ENCODE data around the gene KLHL17. TPM values are rescaled to one million over a fixed set of nuclear protein-coding genes. Genes with fewer than 3 reads are reported as not detected.

KLHL17 gene
- total and polyA plus RNA-seq, 4 donors: 0.98 to 5.4 (median 2.1) TPM

DNA sequence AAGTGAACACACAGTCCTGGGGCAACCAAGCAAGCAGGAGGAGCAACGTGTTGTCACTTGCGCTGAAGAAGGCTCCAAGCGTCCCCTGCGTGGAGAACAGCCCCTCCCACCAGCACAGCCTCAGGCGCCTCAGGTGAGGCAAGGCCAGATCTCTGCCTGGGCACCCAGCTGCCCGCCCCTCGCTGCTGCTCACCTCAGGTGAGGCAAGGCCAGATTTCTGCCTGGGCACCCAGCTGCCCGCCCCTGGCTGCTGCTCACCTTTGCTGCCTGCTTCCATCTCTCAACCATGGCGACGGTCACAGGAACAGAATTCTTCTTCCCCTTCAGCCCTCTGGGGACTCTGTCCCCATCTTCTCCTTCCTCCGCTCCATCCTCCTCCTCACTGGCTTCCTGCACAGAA, 3.7 kb upstream of the KLHL17 start (continued):
- TF ChIP-seq, protein P1, sequence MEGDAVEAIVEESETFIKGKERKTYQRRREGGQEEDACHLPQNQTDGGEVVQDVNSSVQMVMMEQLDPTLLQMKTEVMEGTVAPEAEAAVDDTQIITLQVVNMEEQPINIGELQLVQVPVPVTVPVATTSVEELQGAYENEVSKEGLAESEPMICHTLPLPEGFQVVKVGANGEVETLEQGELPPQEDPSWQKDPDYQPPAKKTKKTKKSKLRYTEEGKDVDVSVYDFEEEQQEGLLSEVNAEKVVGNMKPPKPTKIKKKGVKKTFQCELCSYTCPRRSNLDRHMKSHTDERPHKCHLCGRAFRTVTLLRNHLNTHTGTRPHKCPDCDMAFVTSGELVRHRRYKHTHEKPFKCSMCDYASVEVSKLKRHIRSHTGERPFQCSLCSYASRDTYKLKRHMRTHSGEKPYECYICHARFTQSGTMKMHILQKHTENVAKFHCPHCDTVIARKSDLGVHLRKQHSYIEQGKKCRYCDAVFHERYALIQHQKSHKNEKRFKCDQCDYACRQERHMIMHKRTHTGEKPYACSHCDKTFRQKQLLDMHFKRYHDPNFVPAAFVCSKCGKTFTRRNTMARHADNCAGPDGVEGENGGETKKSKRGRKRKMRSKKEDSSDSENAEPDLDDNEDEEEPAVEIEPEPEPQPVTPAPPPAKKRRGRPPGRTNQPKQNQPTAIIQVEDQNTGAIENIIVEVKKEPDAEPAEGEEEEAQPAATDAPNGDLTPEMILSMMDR (IDR thresholded peaks at IDR 0.05; ENCODE audit: low read depth, low read length, missing input control): no peak
- TF ChIP-seq TAF1 (conservative IDR thresholded peaks at IDR 0.05) (no peak), JUND (IDR thresholded peaks at IDR 0.05) (no peak), EGR1 (IDR thresholded peaks at IDR 0.05; ENCODE audit: low read depth in 2 of 2) (no peak), RXRA (IDR thresholded peaks at IDR 0.05) (no peak), GABPA (IDR thresholded peaks at IDR 0.05 in 1 of 2, conservative IDR thresholded peaks at IDR 0.05 in 1 of 2) (no peak)
- TF ChIP-seq, protein P2, sequence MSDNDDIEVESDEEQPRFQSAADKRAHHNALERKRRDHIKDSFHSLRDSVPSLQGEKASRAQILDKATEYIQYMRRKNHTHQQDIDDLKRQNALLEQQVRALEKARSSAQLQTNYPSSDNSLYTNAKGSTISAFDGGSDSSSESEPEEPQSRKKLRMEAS (IDR thresholded peaks at IDR 0.05): no peak

DNA sequence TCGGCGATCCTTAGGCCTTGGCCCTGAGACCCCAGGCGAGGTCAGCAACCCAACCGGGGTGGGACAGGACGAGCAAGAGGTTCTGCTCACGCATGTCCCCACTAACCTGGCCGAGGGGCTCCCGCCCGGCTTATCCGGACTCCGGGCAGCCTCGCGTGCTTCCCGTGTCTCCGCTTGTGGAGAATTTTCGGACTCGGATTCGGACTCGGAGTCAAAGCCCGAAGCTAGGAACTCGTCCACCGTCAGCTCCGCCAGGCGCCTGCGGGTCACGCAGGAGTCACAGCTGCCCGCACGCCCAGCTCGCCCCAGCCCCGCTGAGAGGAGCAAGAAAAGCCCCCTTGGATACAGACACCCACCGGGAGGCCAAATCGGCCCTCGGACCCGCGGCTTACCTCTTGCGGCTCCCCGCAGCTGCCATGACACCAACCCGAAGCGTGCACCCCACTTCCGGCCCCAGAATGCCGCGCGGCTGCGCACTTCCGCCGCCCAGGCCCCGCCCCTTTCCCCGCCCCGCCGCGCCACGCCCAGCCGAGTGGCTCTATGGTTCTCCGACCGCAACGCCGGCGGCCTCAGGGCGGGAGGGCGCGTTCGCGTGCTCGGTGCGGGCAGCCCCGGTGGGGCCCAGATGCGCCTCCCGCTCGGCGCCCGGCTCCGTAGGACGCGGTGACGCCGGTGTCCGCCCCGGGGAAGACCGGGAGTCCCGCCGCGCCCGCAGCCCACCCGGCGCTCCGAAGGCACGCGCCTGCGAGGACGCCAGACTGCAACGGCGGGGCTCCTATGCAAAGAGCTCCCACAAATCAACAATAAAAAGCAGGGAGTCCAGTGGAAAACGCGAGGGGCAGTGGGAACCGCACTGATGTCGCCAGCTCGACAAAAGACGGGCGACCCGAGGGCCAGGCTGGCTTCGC, 1.3 kb upstream of the KLHL17 start, which contains the start of gene NOC2L:
Gene NOC2L (minus strand): TSS at position 434 of the 908 bp plus-strand sequence. CDS start 16 bp downstream, at position 418.
- H3K27ac ChIP-seq (ENCODE audit: low read depth in 1 of 2, low read length in 2 of 2): peak within 1 kb of the TSS; percentile 62 to 71
- TF ChIP-seq JUND (IDR thresholded peaks at IDR 0.05) (no peak), YY1 (IDR thresholded peaks at IDR 0.05) (peak; percentile 96), GABPA (IDR thresholded peaks at IDR 0.05 in 1 of 2, conservative IDR thresholded peaks at IDR 0.05 in 1 of 2) (peak; percentile 74 to 93), NR2F2 (IDR thresholded peaks at IDR 0.05) (no peak)
- TF ChIP-seq, protein P3, sequence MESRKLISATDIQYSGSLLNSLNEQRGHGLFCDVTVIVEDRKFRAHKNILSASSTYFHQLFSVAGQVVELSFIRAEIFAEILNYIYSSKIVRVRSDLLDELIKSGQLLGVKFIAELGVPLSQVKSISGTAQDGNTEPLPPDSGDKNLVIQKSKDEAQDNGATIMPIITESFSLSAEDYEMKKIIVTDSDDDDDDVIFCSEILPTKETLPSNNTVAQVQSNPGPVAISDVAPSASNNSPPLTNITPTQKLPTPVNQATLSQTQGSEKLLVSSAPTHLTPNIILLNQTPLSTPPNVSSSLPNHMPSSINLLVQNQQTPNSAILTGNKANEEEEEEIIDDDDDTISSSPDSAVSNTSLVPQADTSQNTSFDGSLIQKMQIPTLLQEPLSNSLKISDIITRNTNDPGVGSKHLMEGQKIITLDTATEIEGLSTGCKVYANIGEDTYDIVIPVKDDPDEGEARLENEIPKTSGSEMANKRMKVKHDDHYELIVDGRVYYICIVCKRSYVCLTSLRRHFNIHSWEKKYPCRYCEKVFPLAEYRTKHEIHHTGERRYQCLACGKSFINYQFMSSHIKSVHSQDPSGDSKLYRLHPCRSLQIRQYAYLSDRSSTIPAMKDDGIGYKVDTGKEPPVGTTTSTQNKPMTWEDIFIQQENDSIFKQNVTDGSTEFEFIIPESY (IDR thresholded peaks at IDR 0.05): no peak
- TF ChIP-seq, protein P2 (IDR thresholded peaks at IDR 0.05): no peak
- 7% methylated on average over 101 of the region's 101 CpGs for WGBS
- no peaks in the 10 kb centered on the region for H3K9me3 ChIP-seq (ENCODE audit: control insufficient read depth in 4 of 4, low read length in 3 of 4)
- peaks cover 8 to 26% (median 14%) of the 10 kb centered on the region in 4 donors for H3K36me3 ChIP-seq (ENCODE audit: control insufficient read depth in 4 of 4, insufficient read depth in 3 of 4, low read depth in 1 of 4, low read length in 3 of 4)
- DNase-seq (ENCODE audit: low spot score): peak; percentile 99
- no peaks in the 10 kb centered on the region for H3K27me3 ChIP-seq (ENCODE audit: control insufficient read depth in 4 of 4, insufficient read depth in 4 of 4, low read length in 3 of 4)
- peak within 1 kb of the TSS; percentile 56 to 75 for H3K9ac ChIP-seq (ENCODE audit: low read depth in 1 of 2, low read length in 2 of 2)
- H3K4me3 ChIP-seq (ENCODE audit: low read depth in 1 of 3, low read length in 3 of 3): peak within 1 kb of the TSS; percentile 93 to 99 (median 94)
- peaks cover 13 to 33% (median 20%) of the 10 kb centered on the region in 4 donors for H3K4me1 ChIP-seq (ENCODE audit: control insufficient read depth in 4 of 4, insufficient read depth in 4 of 4, low read length in 3 of 4)

DNA sequence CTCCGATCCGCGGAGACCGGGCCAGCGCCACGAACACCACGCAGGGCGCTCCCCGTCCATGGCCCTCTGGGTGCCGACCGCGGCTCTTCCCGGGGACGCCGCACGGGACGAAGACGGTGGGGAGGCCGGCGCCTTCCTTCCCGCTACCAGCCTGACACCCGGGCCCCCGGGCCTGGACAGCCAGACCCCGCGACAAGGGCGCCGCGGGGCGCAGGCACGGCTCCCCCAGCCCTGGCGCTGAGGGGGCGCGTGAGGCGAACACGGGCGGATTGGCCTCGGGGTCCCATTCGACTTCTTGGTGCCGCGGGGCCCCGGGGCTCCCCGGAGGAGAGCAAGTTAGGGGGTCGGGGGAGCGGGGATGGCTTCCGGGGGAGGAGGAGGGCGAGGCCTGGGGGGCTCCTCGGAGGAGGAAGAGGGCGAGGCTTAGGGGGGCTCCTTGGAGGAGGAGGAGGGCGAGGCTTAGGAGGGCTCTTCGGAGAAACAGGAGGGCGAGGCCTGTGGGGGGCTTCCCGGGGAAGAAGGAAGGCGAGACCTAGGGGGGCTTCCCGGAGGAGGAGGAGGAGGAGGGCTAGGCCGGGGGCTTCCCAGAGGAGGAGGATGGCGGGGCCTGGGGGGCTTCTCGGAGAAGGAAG, 537 bp upstream of the KLHL17 start:
- Histone ChIP-seq H3K9ac (ENCODE audit: low read depth in 1 of 2, low read length in 2 of 2) (no peak overlapping the region), H3K27me3 (ENCODE audit: control insufficient read depth in 4 of 4, insufficient read depth in 4 of 4, low read length in 3 of 4) (no peaks in the 10 kb centered on the region), H3K4me1 (ENCODE audit: control insufficient read depth in 4 of 4, insufficient read depth in 4 of 4, low read length in 3 of 4) (peaks cover 13 to 33% (median 20%) of the 10 kb centered on the region in 4 donors), H3K4me3 (ENCODE audit: low read depth in 1 of 3, low read length in 3 of 3) (peak overlapping the region in 2 of 3 donors; percentile 45 to 94), H3K36me3 (ENCODE audit: control insufficient read depth in 4 of 4, insufficient read depth in 3 of 4, low read depth in 1 of 4, low read length in 3 of 4) (peaks cover 8 to 18% (median 13%) of the 10 kb centered on the region in 4 donors), H3K9me3 (ENCODE audit: control insufficient read depth in 4 of 4, low read length in 3 of 4) (no peaks in the 10 kb centered on the region), H3K27ac (ENCODE audit: low read depth in 1 of 2, low read length in 2 of 2) (no peak overlapping the region)
- TF ChIP-seq JUND (IDR thresholded peaks at IDR 0.05) (no peak), HNF4G (IDR thresholded peaks at IDR 0.05) (no peak), HNF4A (conservative IDR thresholded peaks at IDR 0.05) (no peak)
- TF ChIP-seq, protein P3 (IDR thresholded peaks at IDR 0.05): no peak
- TF ChIP-seq, protein P2 (IDR thresholded peaks at IDR 0.05): no peak
- DNase-seq (ENCODE audit: low spot score): no peak
- WGBS: 32% methylated on average over 57 of the region's 57 CpGs
